Nephron (organoid): Measurements from ENCODE around the gene LSM8.
"Not testable (repeated sequence)": the region's sequence is repeated elsewhere in the genome, so short reads cannot be mapped to it uniquely, and the experiment has no call there.

Source experiments
- H3K27ac Mint-ChIP-seq, 3 experiments: 2 replicates each; pipeline ENCODE4 v1.8.0; 2020; ENCODE audit warnings: mixed read lengths in 3 of 3, mild to moderate bottlenecking in 2 of 3, moderate library complexity in 1 of 3
- H3K27me3 Mint-ChIP-seq: 2 replicates; pipeline ENCODE4 v1.8.0; 2021; ENCODE audit warnings: low read depth, mild to moderate bottlenecking, moderate library complexity, mixed read lengths
- H3K36me3 Mint-ChIP-seq: 2 replicates; pipeline ENCODE4 v1.8.0; 2020; ENCODE audit warnings: low read depth, mixed read lengths
- H3K4me1 Mint-ChIP-seq: 2 replicates; pipeline ENCODE4 v1.8.0; 2020; ENCODE audit warnings: mixed read lengths
- H3K4me3 Mint-ChIP-seq, 3 experiments: 2 replicates each; pipeline ENCODE4 v1.8.0; 2020; ENCODE audit warnings: mild to moderate bottlenecking in 3 of 3, mixed read lengths in 3 of 3, moderate library complexity in 2 of 3
- H3K9me3 Mint-ChIP-seq: 2 replicates; pipeline ENCODE4 v1.8.0; 2020; ENCODE audit warnings: mixed read lengths
- TF ChIP-seq, protein P1 (sequence below), 3 experiments: fragments of 200-600 bp; sonication (generic); IDR thresholded peaks; one replicate each; pipeline ENCODE4 v1.5.0; 2021; ENCODE audit warnings: antibody characterized with exemption in 3 of 3; ENCODE audit not compliant: unreplicated experiment in 3 of 3

LSM8 gene

DNA sequence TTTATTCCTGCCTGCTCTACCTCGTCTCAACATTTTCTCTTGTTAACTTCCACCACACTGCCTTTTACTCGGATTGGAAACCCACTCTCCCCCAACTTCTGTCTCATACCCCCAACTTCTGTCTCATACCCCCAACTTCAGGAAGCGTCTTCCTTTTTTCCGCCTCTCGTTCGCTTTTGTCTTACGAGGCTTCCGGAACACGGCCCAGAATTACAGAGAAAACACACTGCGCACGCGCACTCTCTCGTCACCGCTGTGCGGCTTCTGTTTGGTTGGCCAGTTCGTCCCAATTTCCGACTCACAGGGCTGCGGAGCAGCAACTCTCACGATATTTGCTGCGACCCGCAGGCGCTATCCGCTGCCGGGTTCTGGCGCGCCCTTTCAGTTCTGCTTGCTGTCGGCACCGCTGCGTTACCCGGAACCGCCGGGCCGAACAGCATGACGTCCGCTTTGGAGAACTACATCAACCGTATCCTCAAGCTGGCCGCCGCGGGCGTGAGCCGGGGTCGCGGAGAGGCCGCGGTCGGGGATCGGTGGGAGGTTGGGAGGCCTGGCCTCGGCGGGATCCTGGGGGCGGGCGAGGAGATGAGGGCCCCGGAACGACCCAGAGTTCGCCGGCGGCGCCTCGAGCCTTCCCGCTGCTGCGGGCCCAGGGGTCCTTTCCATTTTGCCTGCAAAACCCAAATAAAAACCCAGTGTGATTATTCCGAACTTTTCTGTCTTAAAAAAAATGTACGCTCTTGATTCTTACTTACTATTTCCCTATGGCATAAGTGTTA lies at the start of gene LSM8:
LSM8 (plus strand) TSS at position 379 of the 779 bp plus-strand sequence; CDS start at position 439, 60 bp downstream.
- Mint-ChIP-seq H3K9me3 (no peaks in the 10 kb centered on the region), H3K27me3 (no peaks in the 10 kb centered on the region), H3K27ac (peak within 1 kb of the TSS; percentile 99 to 100 (median 99)), H3K4me1 (peaks cover 21% of the 10 kb centered on the region), H3K4me3 (peak within 1 kb of the TSS; percentile 94 to 95 (median 95)), H3K36me3 (peaks cover 33% of the 10 kb centered on the region)
- TF ChIP-seq, protein P1, sequence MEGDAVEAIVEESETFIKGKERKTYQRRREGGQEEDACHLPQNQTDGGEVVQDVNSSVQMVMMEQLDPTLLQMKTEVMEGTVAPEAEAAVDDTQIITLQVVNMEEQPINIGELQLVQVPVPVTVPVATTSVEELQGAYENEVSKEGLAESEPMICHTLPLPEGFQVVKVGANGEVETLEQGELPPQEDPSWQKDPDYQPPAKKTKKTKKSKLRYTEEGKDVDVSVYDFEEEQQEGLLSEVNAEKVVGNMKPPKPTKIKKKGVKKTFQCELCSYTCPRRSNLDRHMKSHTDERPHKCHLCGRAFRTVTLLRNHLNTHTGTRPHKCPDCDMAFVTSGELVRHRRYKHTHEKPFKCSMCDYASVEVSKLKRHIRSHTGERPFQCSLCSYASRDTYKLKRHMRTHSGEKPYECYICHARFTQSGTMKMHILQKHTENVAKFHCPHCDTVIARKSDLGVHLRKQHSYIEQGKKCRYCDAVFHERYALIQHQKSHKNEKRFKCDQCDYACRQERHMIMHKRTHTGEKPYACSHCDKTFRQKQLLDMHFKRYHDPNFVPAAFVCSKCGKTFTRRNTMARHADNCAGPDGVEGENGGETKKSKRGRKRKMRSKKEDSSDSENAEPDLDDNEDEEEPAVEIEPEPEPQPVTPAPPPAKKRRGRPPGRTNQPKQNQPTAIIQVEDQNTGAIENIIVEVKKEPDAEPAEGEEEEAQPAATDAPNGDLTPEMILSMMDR (IDR thresholded peaks at IDR 0.05; ENCODE audit: unreplicated experiment in 3 of 3): no peak

DNA sequence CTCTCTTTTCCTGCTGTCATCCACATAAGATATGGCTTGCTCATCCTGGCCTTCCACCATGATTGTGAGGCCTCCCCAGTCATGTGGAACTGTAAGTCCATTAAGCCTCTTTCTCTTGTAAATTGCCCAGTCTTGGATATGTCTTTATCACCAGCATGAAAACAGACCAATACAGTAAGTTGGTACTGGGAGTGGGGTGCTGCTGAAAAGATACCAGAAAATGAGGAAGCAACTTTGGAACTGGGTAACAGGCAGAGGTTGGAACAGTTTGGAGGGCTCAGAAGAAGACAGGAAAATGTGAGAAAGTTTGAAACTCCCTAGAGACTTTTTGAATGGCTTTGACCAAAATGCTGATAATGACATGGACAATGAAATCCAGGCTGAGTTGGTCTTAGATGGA lies 49.5 kb upstream of the LSM8 start:
- H3K27me3 Mint-ChIP-seq, H3K9me3 Mint-ChIP-seq, H3K36me3 Mint-ChIP-seq, H3K4me3 Mint-ChIP-seq, H3K27ac Mint-ChIP-seq, H3K4me1 Mint-ChIP-seq: not testable (repeated sequence)

DNA sequence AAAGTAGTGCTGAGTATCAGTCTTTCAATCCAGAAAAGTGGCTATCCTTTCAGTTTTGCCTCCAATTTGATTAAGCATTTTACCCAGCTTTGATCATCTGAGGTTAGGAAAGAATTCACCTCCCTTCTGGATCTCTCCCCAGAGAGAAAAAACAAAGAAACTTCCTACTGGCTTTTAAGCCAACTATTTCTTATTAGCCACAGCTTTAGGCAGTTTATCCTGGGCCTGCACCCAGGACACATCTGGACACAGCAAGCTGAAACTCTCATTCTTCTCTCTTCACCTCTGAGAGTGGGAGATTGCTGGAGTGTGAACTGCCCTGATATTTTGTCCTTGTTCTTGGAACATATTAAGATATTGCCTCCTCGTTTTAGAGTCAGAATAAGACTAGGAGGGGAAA lies 43.5 kb upstream of the LSM8 start:
- TF ChIP-seq, protein P1 (IDR thresholded peaks at IDR 0.05; ENCODE audit: unreplicated experiment in 3 of 3): no peak
- Mint-ChIP-seq H3K4me3 (no peak overlapping the region), H3K36me3 (no peaks in the 10 kb centered on the region), H3K4me1 (no peaks in the 10 kb centered on the region), H3K27me3 (no peaks in the 10 kb centered on the region), H3K27ac (no peak overlapping the region), H3K9me3 (no peaks in the 10 kb centered on the region)

DNA sequence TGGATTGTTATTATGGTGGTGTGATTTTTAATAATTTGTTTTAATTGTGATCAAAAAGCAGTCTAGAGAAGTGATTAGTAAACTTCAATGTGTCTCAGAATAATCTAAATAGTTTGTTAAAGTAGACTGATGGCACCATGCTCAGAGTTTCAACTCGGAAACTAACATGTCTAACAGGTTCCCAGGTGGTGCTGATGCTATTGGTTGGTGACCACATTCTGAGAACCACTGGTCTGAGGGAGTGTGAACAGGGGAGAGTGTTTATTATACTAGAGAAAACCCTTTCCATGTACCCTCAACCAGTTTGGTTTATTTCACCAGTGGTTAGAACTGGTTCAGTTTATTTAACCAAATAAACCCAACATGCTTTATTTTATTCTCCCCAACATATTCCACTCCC lies 42.0 kb upstream of the LSM8 start:
- Mint-ChIP-seq H3K27ac (no peak overlapping the region), H3K4me3 (no peak overlapping the region), H3K4me1 (no peaks in the 10 kb centered on the region), H3K27me3 (no peaks in the 10 kb centered on the region), H3K36me3 (no peaks in the 10 kb centered on the region), H3K9me3 (no peaks in the 10 kb centered on the region)
- TF ChIP-seq, protein P1 (IDR thresholded peaks at IDR 0.05; ENCODE audit: unreplicated experiment in 3 of 3): no peak

DNA sequence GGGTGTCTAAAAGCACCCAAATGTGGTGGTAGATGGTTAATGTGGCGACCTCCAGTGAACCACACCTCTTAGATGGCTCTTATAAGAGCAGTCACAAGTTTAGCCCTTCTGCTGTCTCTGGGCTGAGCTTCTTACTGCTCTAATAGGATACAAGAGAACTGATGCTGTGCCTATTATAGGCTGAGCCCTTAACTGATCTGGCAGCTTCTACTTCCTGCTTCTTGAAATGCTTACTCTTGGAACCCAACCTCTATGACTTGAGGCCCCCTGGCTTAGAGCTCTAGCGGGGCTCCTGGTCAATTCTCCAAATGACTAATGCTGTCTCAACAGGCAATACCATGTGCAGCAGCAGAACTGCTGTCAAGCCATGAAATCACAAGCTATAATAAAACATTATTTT lies 35.0 kb upstream of the LSM8 start:
- TF ChIP-seq, protein P1 (IDR thresholded peaks at IDR 0.05; ENCODE audit: unreplicated experiment in 3 of 3): no peak
- no peak overlapping the region for H3K4me3 Mint-ChIP-seq
- no peaks in the 10 kb centered on the region for H3K4me1 Mint-ChIP-seq
- H3K27me3 Mint-ChIP-seq: no peaks in the 10 kb centered on the region
- H3K9me3 Mint-ChIP-seq: no peaks in the 10 kb centered on the region
- no peaks in the 10 kb centered on the region for H3K36me3 Mint-ChIP-seq
- no peak overlapping the region for H3K27ac Mint-ChIP-seq

DNA sequence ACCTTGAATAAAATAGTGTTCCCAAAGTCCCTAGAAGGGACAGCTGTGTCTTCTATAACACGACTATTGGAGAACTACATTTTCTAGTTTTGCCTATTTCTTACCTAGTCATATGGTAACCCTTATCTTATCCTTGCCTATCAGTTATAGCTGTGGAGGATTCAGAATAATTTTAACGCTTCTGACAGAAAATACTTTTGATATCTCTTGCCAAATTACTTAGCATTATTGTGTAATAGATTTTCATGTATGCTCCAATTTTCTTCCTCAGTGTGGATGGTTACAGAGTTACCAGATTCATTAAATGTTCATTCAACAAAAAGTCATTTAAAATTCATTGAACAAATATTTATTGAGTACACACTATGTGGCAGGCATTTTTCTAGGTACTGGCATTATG lies 34.6 kb upstream of the LSM8 start:
- H3K4me1 Mint-ChIP-seq: no peaks in the 10 kb centered on the region
- H3K27ac Mint-ChIP-seq: no peak overlapping the region
- H3K4me3 Mint-ChIP-seq: no peak overlapping the region
- TF ChIP-seq, protein P1 (IDR thresholded peaks at IDR 0.05; ENCODE audit: unreplicated experiment in 3 of 3): no peak
- H3K9me3 Mint-ChIP-seq: no peaks in the 10 kb centered on the region
- no peaks in the 10 kb centered on the region for H3K27me3 Mint-ChIP-seq
- no peaks in the 10 kb centered on the region for H3K36me3 Mint-ChIP-seq
